Natural killer cell (primary cell): ENCODE measurements around the gene CARMIL3. TPM values are rescaled to one million over a fixed set of nuclear protein-coding genes. Genes with fewer than 3 reads are reported as not detected.
A peak's percentile ranks its signal among the peaks of the same experiment; 100 is the strongest.
"Not testable (repeated sequence)": the region's sequence is repeated elsewhere in the genome, so short reads cannot be mapped to it uniquely, and the experiment has no call there.

Source experiments
- ATAC-seq, 3 donors: fragments of 150-1000 bp in 2 of 3; fragments of 200-7000 bp in 1 of 3; cut with Tn5 transposase; 1 replicate in 1 of 3; 2 replicates in 2 of 3; pipeline ENCODE4 v1.10.0; 2021; ENCODE audit warnings: mild to moderate bottlenecking in 2 of 3, moderate library complexity in 2 of 3
- DNase-seq, 2 donors: peaks; one replicate each; pipeline versions ENCODE4 v3.0.0 to v3.0.0-alpha.2; 2013 to 2021; ENCODE audit warnings: mixed read lengths in 1 of 2
- H3K27ac ChIP-seq: one replicate; pipeline ENCODE4 v1.5.1; 2013; ENCODE audit warnings: mild to moderate bottlenecking, low read length
- H3K27me3 ChIP-seq: one replicate; pipeline ENCODE4 v1.6.1; 2013; ENCODE audit warnings: low read length; ENCODE audit not compliant: control insufficient read depth, insufficient read depth
- H3K36me3 ChIP-seq: one replicate; pipeline ENCODE4 v1.6.1; 2013; ENCODE audit warnings: low read length; ENCODE audit not compliant: control insufficient read depth, insufficient read depth
- H3K4me1 ChIP-seq: one replicate; pipeline ENCODE4 v1.6.1; 2013; ENCODE audit warnings: low read length; ENCODE audit not compliant: control insufficient read depth, insufficient read depth
- H3K4me3 ChIP-seq: one replicate; pipeline ENCODE4 v1.5.1; 2013; ENCODE audit warnings: low read length
- H3K9me3 ChIP-seq: one replicate; pipeline ENCODE4 v1.6.1; 2013; ENCODE audit warnings: low read length; ENCODE audit not compliant: control insufficient read depth, insufficient read depth
- H3K27ac Mint-ChIP-seq, 2 donors: one replicate each; pipeline ENCODE4 v1.8.0; 2022; ENCODE audit warnings: mild to moderate bottlenecking in 2 of 2, mixed read lengths in 2 of 2, moderate library complexity in 1 of 2
- H3K27me3 Mint-ChIP-seq, 2 donors: one replicate each; pipeline ENCODE4 v1.8.0; 2022; ENCODE audit warnings: low read depth in 2 of 2, mixed read lengths in 2 of 2
- H3K36me3 Mint-ChIP-seq: one replicate; pipeline ENCODE4 v1.8.0; 2022; ENCODE audit warnings: mixed read lengths
- H3K4me1 Mint-ChIP-seq, 2 donors: one replicate each; pipeline ENCODE4 v1.8.0; 2022; ENCODE audit warnings: mixed read lengths in 2 of 2
- H3K4me3 Mint-ChIP-seq: one replicate; pipeline ENCODE4 v1.8.0; 2022; ENCODE audit warnings: mild to moderate bottlenecking, moderate library complexity, mixed read lengths
- H3K9me3 Mint-ChIP-seq, 2 donors: one replicate each; pipeline ENCODE4 v1.8.0; 2022; ENCODE audit warnings: mixed read lengths in 2 of 2
- WGBS: methylation state at CpG from one replicate; pipeline ENCODE4 v1.1.7; 2013; ENCODE audit warnings: missing lambda C conversion rate; ENCODE audit not compliant: insufficient coverage; 5-methylcytosine and 5-hydroxymethylcytosine counted together
- intact Hi-C: fragments of 100-400 bp; cut with micrococcal nuclease; formaldehyde crosslinking; loops from one replicate; pipeline ENCODE4 v1.14.2; 2022
- total RNA-seq, 4 donors: library from RNA; stranded (reverse); fragments of 120-200 nt in 1 of 4; gene quantifications; one replicate each; pipeline versions ENCODE4 v1.2.3 to v1.2.4, GENCODE V29; 2013 to 2022
- TF ChIP-seq, protein P1 (sequence below): fragments of 200-600 bp; IDR thresholded peaks from one replicate; pipeline ENCODE4 v1.8.0; 2022; ENCODE audit warnings: antibody characterized with exemption

The CARMIL3 gene
- total RNA-seq, 3 donors from 2014 or later (not counting 1 experiment from before 2014, with no cell fraction given), result 17.8 to 28.6 (median 18.6) TPM

DNA sequence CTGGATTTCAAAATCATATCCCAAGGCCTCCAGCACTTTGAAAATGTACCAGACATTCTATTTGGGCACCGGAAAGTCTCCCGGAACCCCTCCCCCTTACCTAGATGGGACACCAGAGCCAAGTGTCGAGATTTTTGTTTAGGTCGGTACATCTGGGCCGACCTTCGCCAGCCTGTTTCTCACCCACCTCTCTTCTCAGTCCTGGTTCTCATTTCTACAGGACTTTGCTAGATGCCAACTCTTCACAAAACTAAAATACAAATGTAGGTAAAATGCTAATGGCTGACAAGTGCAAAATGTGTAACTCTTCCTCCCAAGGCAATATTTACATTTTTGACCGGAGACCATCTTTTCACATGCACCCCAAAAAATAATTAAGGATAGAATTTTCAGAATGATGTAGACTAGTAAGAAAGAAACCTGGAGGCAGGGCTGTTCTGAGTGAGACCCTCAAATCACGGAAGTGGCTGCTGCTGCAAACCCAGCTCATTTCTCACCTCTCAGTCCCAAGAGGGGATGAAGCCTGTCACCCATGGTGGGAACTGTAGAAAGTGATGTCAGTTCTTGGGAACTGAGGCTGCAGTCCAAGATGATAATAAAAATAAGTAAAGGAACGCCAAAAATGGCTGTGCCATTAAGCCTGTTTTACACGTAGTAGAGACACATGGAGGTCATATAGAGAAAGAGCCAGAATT lies 14.7 kb upstream of the CARMIL3 start:
- not testable (repeated sequence) for H3K4me1 ChIP-seq, H3K36me3 ChIP-seq, H3K36me3 Mint-ChIP-seq, DNase-seq, H3K27ac ChIP-seq, H3K9me3 ChIP-seq, H3K9me3 Mint-ChIP-seq, H3K27me3 ChIP-seq, H3K27me3 Mint-ChIP-seq
- H3K27ac Mint-ChIP-seq, result peak overlapping the region; percentile 69 to 95
- H3K4me3 Mint-ChIP-seq, result peak overlapping the region; percentile 90
- intact Hi-C loops, result loop anchor here (1.0 kb wide), 1 partner anchor 23 kb away; no protein-coding TSS in a partner anchor
- TF ChIP-seq, protein P1, sequence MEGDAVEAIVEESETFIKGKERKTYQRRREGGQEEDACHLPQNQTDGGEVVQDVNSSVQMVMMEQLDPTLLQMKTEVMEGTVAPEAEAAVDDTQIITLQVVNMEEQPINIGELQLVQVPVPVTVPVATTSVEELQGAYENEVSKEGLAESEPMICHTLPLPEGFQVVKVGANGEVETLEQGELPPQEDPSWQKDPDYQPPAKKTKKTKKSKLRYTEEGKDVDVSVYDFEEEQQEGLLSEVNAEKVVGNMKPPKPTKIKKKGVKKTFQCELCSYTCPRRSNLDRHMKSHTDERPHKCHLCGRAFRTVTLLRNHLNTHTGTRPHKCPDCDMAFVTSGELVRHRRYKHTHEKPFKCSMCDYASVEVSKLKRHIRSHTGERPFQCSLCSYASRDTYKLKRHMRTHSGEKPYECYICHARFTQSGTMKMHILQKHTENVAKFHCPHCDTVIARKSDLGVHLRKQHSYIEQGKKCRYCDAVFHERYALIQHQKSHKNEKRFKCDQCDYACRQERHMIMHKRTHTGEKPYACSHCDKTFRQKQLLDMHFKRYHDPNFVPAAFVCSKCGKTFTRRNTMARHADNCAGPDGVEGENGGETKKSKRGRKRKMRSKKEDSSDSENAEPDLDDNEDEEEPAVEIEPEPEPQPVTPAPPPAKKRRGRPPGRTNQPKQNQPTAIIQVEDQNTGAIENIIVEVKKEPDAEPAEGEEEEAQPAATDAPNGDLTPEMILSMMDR, result peak; percentile 3
- peak in 1 of 3 donors; percentile 6 for ATAC-seq
- H3K4me3 ChIP-seq, result peak overlapping the region; percentile 62
- H3K4me1 Mint-ChIP-seq, result peaks cover 9 to 19% of the 10 kb centered on the region in 2 donors
- 38% methylated on average over 8 of the region's 10 CpGs for WGBS

DNA sequence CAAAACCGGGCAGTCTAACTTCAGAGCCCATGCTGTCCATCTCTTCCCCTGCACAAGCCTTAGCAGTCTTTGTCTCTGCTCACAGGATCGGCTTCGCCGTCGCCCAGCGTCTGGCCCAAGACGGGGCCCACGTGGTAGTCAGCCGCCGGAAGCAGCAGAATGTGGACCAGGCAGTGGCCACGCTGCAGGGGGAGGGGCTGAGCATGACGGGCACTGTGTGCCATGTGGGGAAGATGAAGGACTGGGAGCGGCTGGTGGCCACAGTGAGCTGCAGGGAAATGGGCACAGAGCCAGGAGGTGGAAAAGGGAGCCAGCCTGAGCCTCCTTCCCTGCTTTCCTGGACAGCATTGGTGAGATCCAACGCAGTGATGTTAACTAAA lies 14.2 kb upstream of the CARMIL3 start:
- TF ChIP-seq, protein P1, result no peak
- intact Hi-C loops, result no loop called here
- Histone ChIP-seq H3K27me3 (no peaks in the 10 kb centered on the region), H3K36me3 (no peaks in the 10 kb centered on the region), H3K4me1 (peaks cover 4% of the 10 kb centered on the region), H3K4me3 (no peak overlapping the region), H3K27ac (no peak overlapping the region), H3K9me3 (peaks cover 4% of the 10 kb centered on the region)
- no peaks in the 10 kb centered on the region for H3K36me3 Mint-ChIP-seq
- H3K4me1 Mint-ChIP-seq, result peaks cover 9 to 19% of the 10 kb centered on the region in 2 donors
- no peak overlapping the region for H3K27ac Mint-ChIP-seq
- no peak for ATAC-seq
- H3K27me3 Mint-ChIP-seq, result peaks cover 0 to under 1% of the 10 kb centered on the region in 2 donors
- WGBS, result 92% methylated on average over 14 of the region's 14 CpGs
- no peaks in the 10 kb centered on the region for H3K9me3 Mint-ChIP-seq
- H3K4me3 Mint-ChIP-seq, result no peak overlapping the region
- DNase-seq, result peak in 1 of 2 donors; percentile 1

DNA sequence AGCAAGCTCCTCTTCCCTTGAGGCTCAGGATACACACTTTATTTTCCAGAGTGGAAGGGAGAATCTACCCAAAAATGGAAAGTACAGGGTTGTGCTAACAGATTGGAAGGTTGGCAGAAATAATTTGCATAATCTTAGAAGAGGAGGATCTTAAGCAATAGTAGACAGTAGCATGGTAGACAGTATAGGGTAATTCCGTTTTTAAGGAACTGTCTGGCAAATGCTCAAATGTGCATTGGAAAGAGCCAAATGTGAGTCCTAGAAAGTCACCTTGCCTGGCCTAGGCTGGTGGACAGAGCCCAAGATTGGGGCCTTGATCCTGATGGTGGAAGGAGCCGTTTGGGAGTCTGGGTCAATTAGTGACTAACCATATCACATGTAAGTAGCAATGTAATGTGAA lies 13.1 kb upstream of the CARMIL3 start:
- H3K27me3 ChIP-seq, result no peaks in the 10 kb centered on the region
- no peak overlapping the region for H3K4me3 Mint-ChIP-seq

More for the DNA sequence above, 13.1 kb upstream of the CARMIL3 start:
- H3K9me3 ChIP-seq, result no peaks in the 10 kb centered on the region
- DNase-seq (no peak), ATAC-seq (no peak)
- H3K27ac ChIP-seq, result no peak overlapping the region
- 91% methylated on average over 2 of the region's 2 CpGs for WGBS
- Mint-ChIP-seq H3K4me1 (peaks cover 9 to 19% of the 10 kb centered on the region in 2 donors), H3K36me3 (no peaks in the 10 kb centered on the region), H3K9me3 (no peaks in the 10 kb centered on the region), H3K27ac (no peak overlapping the region), H3K27me3 (peaks cover 0 to 3% of the 10 kb centered on the region in 2 donors)
- intact Hi-C loops, result no loop called here
- no peak overlapping the region for H3K4me3 ChIP-seq
- TF ChIP-seq, protein P1, result no peak
- peaks cover 4% of the 10 kb centered on the region for H3K4me1 ChIP-seq
- H3K36me3 ChIP-seq, result no peaks in the 10 kb centered on the region
